Upper lobe of right lung (tissue), 1 donor: Measurements from ENCODE around the gene ECM2. TPM values are rescaled to one million over a fixed set of nuclear protein-coding genes. Genes with fewer than 3 reads are reported as not detected.

Experiments
- ATAC-seq: fragments of 200-7000 bp; cut with Tn5 transposase; one replicate; pipeline ENCODE4 v1.9.1; 2020; ENCODE audit warnings: mild to moderate bottlenecking, moderate library complexity
- DNase-seq: peaks from one replicate; pipeline ENCODE4 v3.0.0-alpha.2; 2020
- H3K27ac ChIP-seq: fragments of 200-600 bp; one replicate; pipeline ENCODE4 v1.8.0; 2022
- H3K27me3 ChIP-seq: fragments of 200-600 bp; one replicate; pipeline ENCODE4 v1.8.0; 2022; ENCODE audit warnings: mild to moderate bottlenecking
- H3K36me3 ChIP-seq: fragments of 200-600 bp; one replicate; pipeline ENCODE4 v1.8.0; 2022
- H3K4me1 ChIP-seq: fragments of 200-600 bp; one replicate; pipeline ENCODE4 v1.8.0; 2022
- H3K4me3 ChIP-seq: fragments of 200-600 bp; one replicate; pipeline ENCODE4 v1.8.0; 2022; ENCODE audit warnings: mild to moderate bottlenecking
- H3K9me3 ChIP-seq: fragments of 200-600 bp; one replicate; pipeline ENCODE4 v1.8.0; 2022
- intact Hi-C: fragments of 100-400 bp; cut with DNase I; formaldehyde crosslinking; loops from one replicate; pipeline ENCODE4 v1.11.0; 2022
- total RNA-seq: library from RNA; stranded (reverse); fragmentation: NEBNext Ultra II Directional; extraction: Animal tissue kit (Norgen Biotek cat#: 25700); gene quantifications from one replicate; pipeline ENCODE4 v1.2.1, GENCODE V29; 2021
- TF ChIP-seq, protein P1 (sequence below): fragments of 200-600 bp; IDR thresholded peaks from one replicate; pipeline ENCODE4 v1.8.0; 2022; ENCODE audit warnings: antibody characterized with exemption
- donor health status: DM: no; HTN: yes; CAD: no; lungs with severe emphysema.

Gene ECM2
- total RNA-seq, 1 donor from 2014 or later, result 13.8 TPM

DNA sequence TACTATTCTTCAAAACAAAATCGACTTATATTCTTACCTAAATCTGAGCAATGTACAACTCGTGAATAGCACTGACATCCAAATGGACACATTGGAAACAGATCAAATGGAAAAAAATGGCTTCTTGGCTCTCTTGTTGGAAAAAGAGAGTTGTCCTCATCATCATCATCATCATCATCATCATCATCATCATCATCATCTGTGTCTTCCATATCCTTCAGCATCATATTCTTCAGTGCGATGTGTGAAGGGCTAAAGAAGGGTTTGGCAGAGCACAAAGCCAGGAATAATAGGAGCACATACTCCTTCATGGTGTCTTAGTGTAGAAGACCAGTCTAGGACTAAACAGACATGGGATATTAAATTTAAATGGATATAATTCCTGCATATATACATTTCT lies 61.2 kb downstream of the ECM2 start:
- ATAC-seq, result no peak
- TF ChIP-seq, protein P1, sequence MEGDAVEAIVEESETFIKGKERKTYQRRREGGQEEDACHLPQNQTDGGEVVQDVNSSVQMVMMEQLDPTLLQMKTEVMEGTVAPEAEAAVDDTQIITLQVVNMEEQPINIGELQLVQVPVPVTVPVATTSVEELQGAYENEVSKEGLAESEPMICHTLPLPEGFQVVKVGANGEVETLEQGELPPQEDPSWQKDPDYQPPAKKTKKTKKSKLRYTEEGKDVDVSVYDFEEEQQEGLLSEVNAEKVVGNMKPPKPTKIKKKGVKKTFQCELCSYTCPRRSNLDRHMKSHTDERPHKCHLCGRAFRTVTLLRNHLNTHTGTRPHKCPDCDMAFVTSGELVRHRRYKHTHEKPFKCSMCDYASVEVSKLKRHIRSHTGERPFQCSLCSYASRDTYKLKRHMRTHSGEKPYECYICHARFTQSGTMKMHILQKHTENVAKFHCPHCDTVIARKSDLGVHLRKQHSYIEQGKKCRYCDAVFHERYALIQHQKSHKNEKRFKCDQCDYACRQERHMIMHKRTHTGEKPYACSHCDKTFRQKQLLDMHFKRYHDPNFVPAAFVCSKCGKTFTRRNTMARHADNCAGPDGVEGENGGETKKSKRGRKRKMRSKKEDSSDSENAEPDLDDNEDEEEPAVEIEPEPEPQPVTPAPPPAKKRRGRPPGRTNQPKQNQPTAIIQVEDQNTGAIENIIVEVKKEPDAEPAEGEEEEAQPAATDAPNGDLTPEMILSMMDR, result no peak
- H3K4me1 ChIP-seq, result no peaks in the 10 kb centered on the region
- DNase-seq, result no peak
- H3K27me3 ChIP-seq, result no peaks in the 10 kb centered on the region
- H3K9me3 ChIP-seq, result no peaks in the 10 kb centered on the region
- no peak overlapping the region for H3K27ac ChIP-seq
- no peak overlapping the region for H3K4me3 ChIP-seq
- intact Hi-C loops, result no loop called here
- no peaks in the 10 kb centered on the region for H3K36me3 ChIP-seq

DNA sequence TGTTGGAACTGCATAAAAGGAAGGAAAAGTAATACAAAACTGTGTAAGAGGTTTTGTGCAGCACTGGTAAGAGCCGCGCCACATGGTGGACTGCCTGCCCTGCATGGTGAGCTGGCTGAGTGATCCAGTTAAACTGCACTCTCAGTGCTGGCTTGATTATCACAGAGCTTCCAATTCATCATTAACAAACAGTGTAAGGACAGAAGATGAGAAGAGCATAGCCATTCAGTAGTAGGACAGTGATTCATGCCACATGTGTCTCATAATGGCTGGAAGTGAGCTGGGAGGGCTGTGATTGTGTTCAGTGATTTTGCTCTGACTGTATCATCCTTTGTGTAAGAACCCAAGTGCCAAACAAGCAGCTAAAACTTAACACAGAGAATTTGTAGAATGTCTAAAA lies 67.6 kb downstream of the ECM2 start:
- intact Hi-C loops, result no loop called here
- Histone ChIP-seq H3K4me1 (no peaks in the 10 kb centered on the region), H3K4me3 (no peak overlapping the region), H3K36me3 (no peaks in the 10 kb centered on the region), H3K9me3 (no peaks in the 10 kb centered on the region), H3K27me3 (no peaks in the 10 kb centered on the region), H3K27ac (no peak overlapping the region)
- TF ChIP-seq, protein P1, result no peak
- ATAC-seq (no peak), DNase-seq (no peak)

DNA sequence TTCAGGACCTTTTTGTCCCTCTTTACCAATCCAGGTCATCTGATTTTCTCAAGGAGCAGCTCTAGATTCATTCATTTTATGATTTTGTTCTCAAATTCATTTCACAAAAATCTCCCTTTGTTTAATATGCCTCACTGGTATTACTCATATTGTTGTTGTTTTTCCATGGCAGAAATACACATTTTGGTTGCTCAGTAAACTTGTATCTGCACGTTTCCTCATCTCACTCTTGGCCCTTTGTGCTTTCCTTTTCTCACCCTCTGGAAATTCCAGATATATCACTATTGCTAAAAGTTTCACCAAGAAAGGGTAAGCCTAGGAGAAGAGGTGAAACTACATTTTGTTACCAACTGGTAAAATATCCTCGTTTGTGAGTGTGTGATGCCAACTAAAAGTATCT lies 68.3 kb downstream of the ECM2 start:
- Histone ChIP-seq H3K9me3 (no peaks in the 10 kb centered on the region), H3K4me1 (no peaks in the 10 kb centered on the region), H3K4me3 (no peak overlapping the region), H3K36me3 (no peaks in the 10 kb centered on the region), H3K27ac (no peak overlapping the region), H3K27me3 (no peaks in the 10 kb centered on the region)
- TF ChIP-seq, protein P1, result no peak
- intact Hi-C loops, result no loop called here
- DNase-seq (no peak), ATAC-seq (no peak)

DNA sequence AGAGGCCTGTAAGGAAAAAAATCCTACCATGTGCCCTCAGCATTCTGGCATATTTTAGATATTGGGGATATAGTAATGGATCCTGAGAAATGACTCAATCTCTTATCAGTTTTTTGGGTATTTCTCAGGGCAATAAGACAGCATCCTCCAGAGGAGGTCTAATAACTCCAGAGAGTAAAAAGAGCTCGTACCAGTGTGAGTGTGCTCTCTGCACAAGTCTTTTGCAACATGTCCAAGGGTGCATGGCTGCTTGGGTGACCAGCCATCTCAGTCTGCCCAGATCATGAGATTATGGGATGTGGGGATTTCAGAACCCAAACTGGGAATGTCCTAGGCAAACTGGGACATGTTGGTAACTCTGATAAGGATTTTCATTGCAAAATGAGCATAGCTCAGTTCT lies 68.7 kb downstream of the ECM2 start:
- no peak for ATAC-seq
- no peaks in the 10 kb centered on the region for H3K4me1 ChIP-seq
- H3K27me3 ChIP-seq, result no peaks in the 10 kb centered on the region
- no peak for DNase-seq
- TF ChIP-seq, protein P1, result no peak
- H3K9me3 ChIP-seq, result no peaks in the 10 kb centered on the region
- H3K4me3 ChIP-seq, result no peak overlapping the region
- H3K36me3 ChIP-seq, result no peaks in the 10 kb centered on the region
- no peak overlapping the region for H3K27ac ChIP-seq
- intact Hi-C loops, result no loop called here

DNA sequence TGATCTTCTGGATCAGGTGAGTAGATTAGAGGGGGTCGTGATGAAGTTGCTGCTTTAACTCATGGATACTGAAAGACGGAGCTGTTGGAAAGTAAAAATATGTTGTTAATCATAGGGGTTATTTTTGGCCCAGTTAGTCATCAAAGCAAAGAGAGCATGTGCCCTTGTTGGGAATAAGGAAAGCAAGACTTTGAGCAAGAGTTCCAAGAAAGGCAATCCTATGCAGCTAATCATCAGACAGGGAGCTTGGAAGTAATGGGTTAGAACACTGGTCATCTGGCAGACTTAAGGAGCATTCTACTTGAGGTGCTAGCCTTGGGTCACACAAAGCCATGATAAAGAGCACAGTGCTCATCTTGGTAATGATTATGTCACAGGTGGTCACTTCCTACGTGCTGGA lies 71.8 kb downstream of the ECM2 start:
- Histone ChIP-seq H3K27me3 (no peaks in the 10 kb centered on the region), H3K9me3 (no peaks in the 10 kb centered on the region), H3K4me1 (no peaks in the 10 kb centered on the region), H3K27ac (no peak overlapping the region), H3K36me3 (no peaks in the 10 kb centered on the region), H3K4me3 (no peak overlapping the region)
- TF ChIP-seq, protein P1, result no peak
- intact Hi-C loops, result no loop called here
- ATAC-seq (no peak), DNase-seq (no peak)

DNA sequence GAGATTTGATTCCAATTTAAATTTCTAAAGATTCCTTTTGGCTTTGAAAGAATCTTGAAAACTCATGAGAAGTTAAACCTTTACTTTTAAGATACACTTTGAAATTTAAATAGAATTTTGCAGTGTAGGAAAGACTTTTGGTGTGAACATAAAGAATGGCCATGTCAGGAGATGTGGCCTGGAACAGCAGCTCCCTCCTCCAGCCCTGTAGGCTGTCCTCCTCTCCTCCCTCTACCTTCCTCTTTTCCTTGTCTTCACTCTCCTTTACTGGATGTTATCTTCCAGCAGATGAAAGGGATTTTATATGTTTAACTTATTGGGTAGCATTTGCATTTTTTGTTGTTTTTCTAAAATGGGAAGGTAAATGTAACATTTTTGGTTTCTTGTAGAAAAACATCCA lies 72.4 kb downstream of the ECM2 start:
- Histone ChIP-seq H3K4me1 (no peaks in the 10 kb centered on the region), H3K9me3 (no peaks in the 10 kb centered on the region), H3K27me3 (no peaks in the 10 kb centered on the region), H3K4me3 (no peak overlapping the region), H3K27ac (no peak overlapping the region), H3K36me3 (no peaks in the 10 kb centered on the region)
- DNase-seq (no peak), ATAC-seq (no peak)
- TF ChIP-seq, protein P1, result no peak
- intact Hi-C loops, result no loop called here
